ENCODE results near the gene GRIK3.

Gene GRIK3

GRCh38 chr1:36807262-36807661 lies 227.1 kb downstream of the GRIK3 start:
- no peak for DNase-seq

GRCh38 chr1:36805979-36806640 lies 228.2 kb downstream of the GRIK3 start:
- no peak for DNase-seq

- no peak for DNase-seq
These were observed 229.5 kb downstream of the GRIK3 start for GRCh38 chr1:36804669-36805314.

- no peak for DNase-seq
These were observed 230.3 kb downstream of the GRIK3 start for GRCh38 chr1:36803868-36804570.

- DNase-seq = no peak
These were observed 232.3 kb downstream of the GRIK3 start for GRCh38 chr1:36802018-36802417.

GRCh38 chr1:36797761-36798160 lies 236.6 kb downstream of the GRIK3 start:
- DNase-seq = no peak

- no peak for DNase-seq
These were observed 237.6 kb downstream of the GRIK3 start for GRCh38 chr1:36796733-36797132.

- DNase-seq = no peak
These were observed 238.2 kb downstream of the GRIK3 start for GRCh38 chr1:36796106-36796590.

- DNase-seq = no peak
These were observed 239.9 kb downstream of the GRIK3 start for GRCh38 chr1:36794460-36794859.

GRCh38 chr1:36793452-36793851 lies 240.9 kb downstream of the GRIK3 start:
- no peak for DNase-seq

- DNase-seq = no peak
These were observed 242.0 kb downstream of the GRIK3 start for GRCh38 chr1:36792292-36792691.

- DNase-seq = no peak
These were observed 244.1 kb downstream of the GRIK3 start for GRCh38 chr1:36790191-36790590.

- no peak for DNase-seq
These were observed 244.8 kb downstream of the GRIK3 start for GRCh38 chr1:36789535-36789934.

GRCh38 chr1:36787312-36787913 lies 246.9 kb downstream of the GRIK3 start:
- no peak for DNase-seq

- DNase-seq = no peak
These were observed 247.9 kb downstream of the GRIK3 start for GRCh38 chr1:36786425-36786824.

GRCh38 chr1:36784147-36784859 lies 250.0 kb downstream of the GRIK3 start:
- DNase-seq = no peak

- DNase-seq = no peak
These were observed 250.8 kb downstream of the GRIK3 start for GRCh38 chr1:36783475-36783874.

GRCh38 chr1:36782785-36783184 lies 251.5 kb downstream of the GRIK3 start:
- no peak for DNase-seq

GRCh38 chr1:36782085-36782484 lies 252.2 kb downstream of the GRIK3 start:
- no peak for DNase-seq

GRCh38 chr1:36781098-36781497 lies 253.2 kb downstream of the GRIK3 start:
- no peak for DNase-seq

GRCh38 chr1:36778740-36779139 lies 255.6 kb downstream of the GRIK3 start:
- no peak for DNase-seq

- DNase-seq = no peak
These were observed 257.1 kb downstream of the GRIK3 start for GRCh38 chr1:36776948-36777831.
